Peyer's patch (tissue), 4 donors: ENCODE measurements around the gene UBC.

Experiments
- POLR2A ChIP-seq, 2 donors: fragments of 450-650 bp; IDR thresholded peaks; one replicate each; pipeline ENCODE4 v1.5.1; 2017; ENCODE audit warnings: antibody characterized with exemption in 2 of 2, mild to moderate bottlenecking in 2 of 2, moderate library complexity in 2 of 2
- TF ChIP-seq, protein P1 (sequence below), 6 experiments: fragments of 450-650 bp in 4 of 6; fragments of 200-600 bp in 2 of 6; sonication (generic) in 1 of 6; IDR thresholded peaks; one replicate each; pipeline ENCODE4 v1.5.1; 2017 to 2019; ENCODE audit warnings: antibody characterized with exemption in 6 of 6, mild to moderate bottlenecking in 3 of 6, moderate library complexity in 1 of 6

GRCh38 chr12:124913474-124914391 lies 717 bp downstream of the UBC start:
- TF ChIP-seq, protein P1, sequence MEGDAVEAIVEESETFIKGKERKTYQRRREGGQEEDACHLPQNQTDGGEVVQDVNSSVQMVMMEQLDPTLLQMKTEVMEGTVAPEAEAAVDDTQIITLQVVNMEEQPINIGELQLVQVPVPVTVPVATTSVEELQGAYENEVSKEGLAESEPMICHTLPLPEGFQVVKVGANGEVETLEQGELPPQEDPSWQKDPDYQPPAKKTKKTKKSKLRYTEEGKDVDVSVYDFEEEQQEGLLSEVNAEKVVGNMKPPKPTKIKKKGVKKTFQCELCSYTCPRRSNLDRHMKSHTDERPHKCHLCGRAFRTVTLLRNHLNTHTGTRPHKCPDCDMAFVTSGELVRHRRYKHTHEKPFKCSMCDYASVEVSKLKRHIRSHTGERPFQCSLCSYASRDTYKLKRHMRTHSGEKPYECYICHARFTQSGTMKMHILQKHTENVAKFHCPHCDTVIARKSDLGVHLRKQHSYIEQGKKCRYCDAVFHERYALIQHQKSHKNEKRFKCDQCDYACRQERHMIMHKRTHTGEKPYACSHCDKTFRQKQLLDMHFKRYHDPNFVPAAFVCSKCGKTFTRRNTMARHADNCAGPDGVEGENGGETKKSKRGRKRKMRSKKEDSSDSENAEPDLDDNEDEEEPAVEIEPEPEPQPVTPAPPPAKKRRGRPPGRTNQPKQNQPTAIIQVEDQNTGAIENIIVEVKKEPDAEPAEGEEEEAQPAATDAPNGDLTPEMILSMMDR (IDR thresholded peaks at IDR 0.05): peak; percentile 69 to 87 (median 84)
- no peak for TF ChIP-seq POLR2A (IDR thresholded peaks at IDR 0.05)
